ENCODE results near the gene TSPAN14.
"Not testable (repeated sequence)": the region's sequence is repeated elsewhere in the genome, so short reads cannot be mapped to it uniquely, and the experiment has no call there.

Gene TSPAN14

GRCh38 chr10:80530251-80530650, 76.1 kb downstream of the TSPAN14 start:
- peak; percentile 76 for DNase-seq

DNA sequence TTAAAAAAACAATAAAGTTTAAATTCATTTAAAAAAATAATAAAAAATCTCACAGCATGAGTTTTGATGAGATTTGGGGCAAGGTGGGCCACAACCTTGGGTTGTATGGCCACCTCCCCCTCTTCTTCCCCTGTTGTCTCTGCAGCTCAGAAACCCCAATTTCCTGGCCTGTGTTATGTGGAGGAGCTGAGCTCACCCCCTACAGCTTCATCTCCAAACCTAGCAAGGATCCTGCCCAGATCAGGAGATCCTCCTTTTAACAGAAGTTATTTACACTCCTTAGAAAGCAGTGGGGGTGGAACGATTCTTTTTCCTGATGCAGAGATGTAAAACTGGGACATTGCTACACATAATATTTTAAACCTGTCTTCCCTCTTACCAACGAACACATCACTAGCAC, 76.7 kb downstream of the TSPAN14 start:
- no peak for DNase-seq

GRCh38 chr10:80532571-80532970, 78.5 kb downstream of the TSPAN14 start:
- DNase-seq, result no peak

GRCh38 chr10:80534059-80534458, 79.9 kb downstream of the TSPAN14 start:
- not testable (repeated sequence) for DNase-seq

DNA sequence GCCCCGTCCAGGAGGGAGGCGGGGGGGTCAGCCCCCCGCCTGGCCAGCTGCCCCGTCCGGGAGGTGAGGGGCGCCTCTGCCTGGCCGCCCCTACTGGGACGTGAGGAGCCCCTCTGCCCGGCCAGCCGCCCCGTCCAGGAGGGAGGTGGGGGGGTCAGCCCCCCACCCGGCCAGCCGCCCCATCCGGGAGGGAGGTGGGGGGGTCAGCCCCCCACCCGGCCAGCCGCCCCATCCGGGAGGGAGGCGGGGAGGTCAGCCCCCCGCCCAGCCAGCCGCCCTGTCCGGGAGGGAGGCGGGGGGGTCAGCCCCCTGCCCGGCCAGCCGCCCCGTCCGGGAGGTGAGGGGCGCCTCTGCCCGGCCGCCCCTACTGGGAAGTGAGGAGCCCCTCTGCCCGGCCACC, 80.5 kb downstream of the TSPAN14 start:
- DNase-seq, result not testable (repeated sequence)

DNA sequence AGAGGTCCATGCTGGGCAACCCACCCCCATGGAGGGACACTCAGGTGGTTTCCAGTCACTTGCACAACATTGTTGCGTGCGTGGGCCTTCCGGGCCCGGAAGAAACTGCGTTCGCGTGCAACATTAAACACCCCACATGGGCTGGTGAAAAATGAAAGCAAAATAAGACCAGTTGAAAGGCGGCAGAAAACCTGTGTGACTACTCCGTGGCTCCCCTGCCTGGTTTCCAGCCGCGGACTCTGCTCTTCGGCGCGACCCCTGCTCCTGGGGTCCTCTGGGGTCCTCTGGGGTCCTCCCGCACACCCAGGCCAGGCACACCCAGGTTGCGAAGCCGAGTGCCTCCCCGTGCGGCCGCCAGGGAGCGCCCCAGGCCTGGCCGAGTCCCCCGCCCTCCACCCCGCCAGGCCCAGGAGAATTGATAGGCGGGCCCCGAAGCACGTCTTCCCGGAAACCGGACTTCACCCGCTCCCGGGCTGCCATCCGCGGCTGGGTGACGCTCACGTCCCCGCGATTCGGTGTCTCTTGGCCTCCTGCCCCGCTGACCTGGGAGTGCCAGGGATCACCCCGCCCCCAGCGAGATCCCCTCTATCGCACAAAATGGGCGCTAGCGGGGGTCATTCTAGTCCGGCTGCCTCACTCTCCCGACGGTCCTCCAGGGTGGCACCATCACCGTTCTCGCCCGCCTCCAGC, 81.7 kb downstream of the TSPAN14 start:
- peak; percentile 79 for DNase-seq

- DNase-seq, result no peak
Observed at GRCh38 chr10:80536361-80536835, 82.3 kb downstream of the TSPAN14 start.

DNA sequence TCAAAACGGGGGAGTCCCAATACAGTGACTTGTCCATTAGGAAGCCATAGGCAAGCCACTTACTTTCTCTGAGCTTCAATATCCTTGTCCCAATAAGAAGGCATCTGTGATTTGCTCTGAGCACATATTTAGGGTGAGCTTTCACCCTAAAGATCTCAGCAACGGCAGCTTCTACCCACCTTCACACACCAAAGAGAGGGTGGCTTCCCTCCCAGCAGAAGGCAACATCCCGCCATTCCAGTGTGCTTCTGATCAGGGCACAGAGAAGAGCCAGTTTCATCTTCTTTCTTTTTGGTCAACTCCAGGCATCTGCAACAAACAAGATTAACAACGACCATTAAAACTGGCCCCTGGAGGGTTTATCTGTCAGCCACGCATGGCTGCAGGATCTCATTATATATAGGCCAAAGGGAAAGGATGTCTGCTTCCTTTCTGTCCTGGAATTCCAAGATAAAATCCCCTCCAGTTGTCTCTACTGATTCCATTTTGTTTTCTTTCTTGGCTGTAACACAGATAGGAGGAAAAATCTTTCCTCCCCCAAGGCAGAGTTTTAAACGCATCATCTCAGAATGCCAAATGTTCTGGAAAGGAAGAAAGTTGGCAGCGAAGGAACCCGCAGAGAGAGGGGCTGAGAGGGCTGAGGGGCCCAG, 83.1 kb downstream of the TSPAN14 start:
- DNase-seq, result no peak

- no peak for DNase-seq
Observed at GRCh38 chr10:80537736-80538480, 83.8 kb downstream of the TSPAN14 start, which contains the start of gene SH2D4B. Gene SH2D4B (plus strand): TSS chr10:80537902. CDS start chr10:80538332, 430 bp downstream.

GRCh38 chr10:80538481-80539185, 84.5 kb downstream of the TSPAN14 start:
- no peak for DNase-seq

DNA sequence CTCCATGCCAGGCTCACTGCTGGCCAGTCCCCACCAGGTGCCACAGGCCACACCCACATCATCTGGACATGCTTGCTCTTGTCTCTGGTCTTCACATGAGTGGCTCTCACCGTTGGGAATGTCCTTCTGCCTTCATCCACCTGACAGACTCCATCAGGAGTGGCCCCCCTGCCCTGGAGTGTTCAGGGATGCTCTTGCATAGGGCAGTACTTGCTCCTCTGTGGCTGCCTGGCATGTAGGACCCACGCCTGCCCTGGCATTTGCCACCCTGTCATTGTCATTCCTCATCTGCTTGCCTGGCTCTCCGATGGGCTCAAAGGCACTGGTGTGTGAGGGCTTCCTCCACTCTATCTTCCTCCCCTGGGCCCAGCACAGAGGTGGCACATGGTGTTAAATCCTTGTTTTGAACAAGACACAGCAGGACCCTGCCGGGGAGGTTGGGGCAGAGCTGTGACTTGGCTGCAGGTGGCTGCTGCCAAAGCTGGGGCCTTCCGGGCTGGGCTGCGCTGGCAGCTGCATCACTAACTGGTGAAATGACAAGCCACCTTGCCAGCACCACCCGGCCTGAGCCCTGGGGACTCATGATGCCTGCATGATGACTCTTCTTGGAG, 85.4 kb downstream of the TSPAN14 start:
- no peak for DNase-seq

GRCh38 chr10:80540136-80540535, 86.0 kb downstream of the TSPAN14 start:
- DNase-seq, result no peak

GRCh38 chr10:80540618-80540980, 86.5 kb downstream of the TSPAN14 start:
- no peak for DNase-seq

GRCh38 chr10:80540981-80541750, 87.1 kb downstream of the TSPAN14 start:
- peak; percentile 58 for DNase-seq

DNA sequence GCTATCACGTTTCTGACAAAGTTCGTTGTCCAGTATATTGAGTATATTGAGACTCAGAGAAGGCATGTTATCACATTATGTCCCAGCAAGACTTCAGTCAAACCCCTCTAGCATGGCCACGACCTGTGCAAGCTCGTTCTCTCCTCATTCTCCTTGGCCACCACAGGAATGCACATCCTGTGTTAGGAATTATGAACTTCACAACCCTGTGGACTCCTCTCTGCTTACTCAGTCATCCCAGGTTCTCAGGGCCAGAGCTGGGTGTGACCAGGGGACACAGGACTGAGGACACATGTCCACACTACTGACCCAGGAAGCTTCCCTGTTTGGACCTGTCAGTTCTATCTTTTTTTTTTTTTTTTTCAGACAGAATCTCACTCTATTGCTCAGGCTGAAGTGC, 87.9 kb downstream of the TSPAN14 start:
- DNase-seq, result no peak

GRCh38 chr10:80542652-80543318, 88.7 kb downstream of the TSPAN14 start:
- no peak for DNase-seq

DNA sequence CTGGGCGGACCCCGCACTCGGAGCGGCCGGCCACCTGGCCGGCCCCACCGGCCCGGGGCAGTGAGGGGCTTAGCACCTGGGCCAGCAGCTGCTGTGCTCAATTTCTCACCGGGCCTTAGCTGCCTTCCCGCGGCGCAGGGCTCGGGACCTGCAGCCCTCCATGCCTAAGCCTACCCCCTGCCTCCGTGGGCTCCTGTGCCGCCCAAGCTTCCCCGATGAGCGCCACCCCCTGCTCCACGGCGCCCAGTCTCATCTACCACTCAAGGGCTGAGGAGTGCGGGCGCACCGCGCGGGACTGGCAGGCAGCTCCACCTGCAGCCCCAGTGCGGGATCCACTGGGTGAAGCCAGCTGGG, 89.2 kb downstream of the TSPAN14 start:
- not testable (repeated sequence) for DNase-seq

GRCh38 chr10:80544316-80544953, 90.3 kb downstream of the TSPAN14 start:
- DNase-seq, result no peak

DNA sequence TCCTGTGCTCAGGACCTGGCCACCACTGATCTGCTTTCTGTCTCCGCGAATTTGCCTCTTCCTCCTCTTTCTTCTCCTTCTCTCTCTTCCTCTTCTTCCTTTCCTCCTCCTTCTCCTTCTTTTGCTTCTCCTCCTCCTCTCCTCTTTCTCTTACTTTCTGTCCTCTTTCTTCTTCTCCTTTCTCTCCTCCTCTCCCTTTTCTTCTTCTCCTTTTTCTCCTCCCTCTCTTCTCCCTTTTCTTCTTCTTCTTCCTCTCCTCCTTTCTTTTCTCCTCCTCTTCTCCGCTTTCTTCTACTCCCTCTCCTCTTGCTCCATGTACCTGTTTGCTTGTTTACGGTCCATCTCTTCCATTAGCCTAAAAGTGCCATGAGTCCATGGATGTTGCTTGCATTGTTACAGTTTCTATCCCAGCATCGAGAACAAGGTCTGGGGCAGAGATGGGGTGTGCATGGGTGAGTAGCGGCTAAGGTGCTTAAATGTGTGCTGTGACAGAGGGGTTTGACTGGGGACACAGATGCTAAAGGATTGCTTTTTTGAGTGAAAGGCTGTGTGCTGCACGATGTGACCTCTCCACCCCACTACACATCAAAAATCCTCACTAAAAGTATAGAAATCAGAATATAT, 91.3 kb downstream of the TSPAN14 start:
- no peak for DNase-seq

GRCh38 chr10:80552151-80552646, 98.1 kb downstream of the TSPAN14 start:
- DNase-seq, result no peak

All from suppressor macrophage treated with lipopolysaccharide for 4 hours (primary cell).